ENCODE data around the gene SUCLG2.
"Not testable (repeated sequence)": the region's sequence is repeated elsewhere in the genome, so short reads cannot be mapped to it uniquely, and the experiment has no call there.

Gene SUCLG2

DNA sequence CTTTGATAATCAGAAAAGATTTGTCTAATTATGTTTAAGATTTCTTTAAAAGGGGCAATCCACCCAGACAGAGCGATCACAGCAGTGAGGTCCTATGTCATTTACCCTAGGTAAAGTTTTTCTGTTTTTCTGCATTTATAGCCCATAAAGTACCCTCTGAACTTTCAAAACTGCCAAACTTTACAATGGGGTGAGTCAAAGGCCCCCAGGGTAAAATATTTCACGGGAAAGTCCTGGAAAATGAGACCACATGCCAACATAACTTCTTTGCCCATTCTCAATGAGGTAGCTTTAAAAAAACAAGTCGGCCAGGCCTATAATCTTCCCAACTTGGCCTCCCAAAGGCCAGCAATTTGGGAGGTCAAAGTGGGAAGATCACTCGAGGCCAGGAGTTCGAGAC lies 53.0 kb downstream of the SUCLG2 start:
- no peaks in the 10 kb centered on the region for H3K27me3 ChIP-seq (replicated peaks; ENCODE audit: control insufficient read depth, insufficient read depth, low read length, poor library complexity, severe bottlenecking)
- H3K36me3 ChIP-seq (ENCODE audit: control insufficient read depth, insufficient read depth, low read length), result no peaks in the 10 kb centered on the region
- H3K9me3 ChIP-seq (ENCODE audit: control insufficient read depth, low read length), result no peaks in the 10 kb centered on the region
- no peak for DNase-seq
- no peak overlapping the region for H3K4me3 ChIP-seq (ENCODE audit: insufficient read depth, low read depth, low read length, poor library complexity, severe bottlenecking)
- peak overlapping the region; percentile 12 for H3K27ac ChIP-seq (ENCODE audit: insufficient read depth, low read length, poor library complexity, severe bottlenecking)
- peaks cover 39% of the 10 kb centered on the region for H3K4me1 ChIP-seq (ENCODE audit: control insufficient read depth, insufficient read depth, low read length, poor library complexity, severe bottlenecking)

- DNase-seq, result no peak
- Histone ChIP-seq H3K9me3 (ENCODE audit: control insufficient read depth, low read length) (no peaks in the 10 kb centered on the region), H3K4me1 (ENCODE audit: control insufficient read depth, insufficient read depth, low read length, poor library complexity, severe bottlenecking) (peaks cover 30% of the 10 kb centered on the region), H3K36me3 (ENCODE audit: control insufficient read depth, insufficient read depth, low read length) (no peaks in the 10 kb centered on the region), H3K27ac (ENCODE audit: insufficient read depth, low read length, poor library complexity, severe bottlenecking) (peak overlapping the region; percentile 26), H3K27me3 (replicated peaks; ENCODE audit: control insufficient read depth, insufficient read depth, low read length, poor library complexity, severe bottlenecking) (no peaks in the 10 kb centered on the region), H3K4me3 (ENCODE audit: insufficient read depth, low read depth, low read length, poor library complexity, severe bottlenecking) (no peak overlapping the region)
Measured at GRCh38 chr3:67599821-67600220, 54.6 kb downstream of the SUCLG2 start.

GRCh38 chr3:67598814-67599556 lies 55.4 kb downstream of the SUCLG2 start:
- DNase-seq, result no peak
- H3K4me1 ChIP-seq (ENCODE audit: control insufficient read depth, insufficient read depth, low read length, poor library complexity, severe bottlenecking), result peaks cover 30% of the 10 kb centered on the region
- no peak overlapping the region for H3K27ac ChIP-seq (ENCODE audit: insufficient read depth, low read length, poor library complexity, severe bottlenecking)
- no peaks in the 10 kb centered on the region for H3K36me3 ChIP-seq (ENCODE audit: control insufficient read depth, insufficient read depth, low read length)
- H3K9me3 ChIP-seq (ENCODE audit: control insufficient read depth, low read length), result no peaks in the 10 kb centered on the region
- no peaks in the 10 kb centered on the region for H3K27me3 ChIP-seq (replicated peaks; ENCODE audit: control insufficient read depth, insufficient read depth, low read length, poor library complexity, severe bottlenecking)
- no peak overlapping the region for H3K4me3 ChIP-seq (ENCODE audit: insufficient read depth, low read depth, low read length, poor library complexity, severe bottlenecking)

DNA sequence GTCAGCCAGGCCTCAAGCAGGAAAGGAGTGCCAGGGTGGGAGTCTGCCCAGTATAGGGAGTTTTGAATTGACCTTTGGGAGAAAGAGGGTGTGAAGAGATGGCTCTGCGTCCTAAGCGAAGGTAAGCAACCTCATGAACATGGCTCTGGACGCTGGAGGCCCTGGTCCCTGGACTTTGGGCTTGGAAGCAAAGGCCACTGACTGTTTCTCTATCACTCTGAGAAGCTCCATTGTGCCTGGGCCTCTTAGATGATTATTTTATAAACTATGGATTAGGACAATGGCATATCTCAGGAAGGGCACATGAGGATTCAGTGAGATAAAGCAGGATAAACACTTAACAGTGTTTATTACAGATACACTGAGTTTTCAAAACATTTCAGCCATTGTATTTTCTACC lies 59.0 kb downstream of the SUCLG2 start:
- peaks cover 7% of the 10 kb centered on the region for H3K4me1 ChIP-seq (ENCODE audit: control insufficient read depth, insufficient read depth, low read length, poor library complexity, severe bottlenecking)
- DNase-seq, result no peak
- no peaks in the 10 kb centered on the region for H3K9me3 ChIP-seq (ENCODE audit: control insufficient read depth, low read length)
- H3K4me3 ChIP-seq (ENCODE audit: insufficient read depth, low read depth, low read length, poor library complexity, severe bottlenecking), result no peak overlapping the region
- H3K27me3 ChIP-seq (replicated peaks; ENCODE audit: control insufficient read depth, insufficient read depth, low read length, poor library complexity, severe bottlenecking), result no peaks in the 10 kb centered on the region
- no peak overlapping the region for H3K27ac ChIP-seq (ENCODE audit: insufficient read depth, low read length, poor library complexity, severe bottlenecking)
- H3K36me3 ChIP-seq (ENCODE audit: control insufficient read depth, insufficient read depth, low read length), result no peaks in the 10 kb centered on the region

GRCh38 chr3:67593761-67594234 lies 60.6 kb downstream of the SUCLG2 start:
- H3K36me3 ChIP-seq (ENCODE audit: control insufficient read depth, insufficient read depth, low read length), result no peaks in the 10 kb centered on the region
- no peak for DNase-seq
- no peaks in the 10 kb centered on the region for H3K9me3 ChIP-seq (ENCODE audit: control insufficient read depth, low read length)
- no peaks in the 10 kb centered on the region for H3K27me3 ChIP-seq (replicated peaks; ENCODE audit: control insufficient read depth, insufficient read depth, low read length, poor library complexity, severe bottlenecking)
- no peaks in the 10 kb centered on the region for H3K4me1 ChIP-seq (ENCODE audit: control insufficient read depth, insufficient read depth, low read length, poor library complexity, severe bottlenecking)
- no peak overlapping the region for H3K4me3 ChIP-seq (ENCODE audit: insufficient read depth, low read depth, low read length, poor library complexity, severe bottlenecking)
- H3K27ac ChIP-seq (ENCODE audit: insufficient read depth, low read length, poor library complexity, severe bottlenecking), result no peak overlapping the region

GRCh38 chr3:67592057-67592456 lies 62.4 kb downstream of the SUCLG2 start:
- Histone ChIP-seq H3K36me3 (ENCODE audit: control insufficient read depth, insufficient read depth, low read length) (no peaks in the 10 kb centered on the region), H3K4me1 (ENCODE audit: control insufficient read depth, insufficient read depth, low read length, poor library complexity, severe bottlenecking) (no peaks in the 10 kb centered on the region), H3K9me3 (ENCODE audit: control insufficient read depth, low read length) (no peaks in the 10 kb centered on the region), H3K4me3 (ENCODE audit: insufficient read depth, low read depth, low read length, poor library complexity, severe bottlenecking) (no peak overlapping the region), H3K27me3 (replicated peaks; ENCODE audit: control insufficient read depth, insufficient read depth, low read length, poor library complexity, severe bottlenecking) (no peaks in the 10 kb centered on the region), H3K27ac (ENCODE audit: insufficient read depth, low read length, poor library complexity, severe bottlenecking) (no peak overlapping the region)
- DNase-seq, result no peak

GRCh38 chr3:67587811-67588210 lies 66.6 kb downstream of the SUCLG2 start:
- Histone ChIP-seq H3K27ac (ENCODE audit: insufficient read depth, low read length, poor library complexity, severe bottlenecking) (no peak overlapping the region), H3K36me3 (ENCODE audit: control insufficient read depth, insufficient read depth, low read length) (no peaks in the 10 kb centered on the region), H3K4me1 (ENCODE audit: control insufficient read depth, insufficient read depth, low read length, poor library complexity, severe bottlenecking) (no peaks in the 10 kb centered on the region), H3K4me3 (ENCODE audit: insufficient read depth, low read depth, low read length, poor library complexity, severe bottlenecking) (no peak overlapping the region), H3K27me3 (replicated peaks; ENCODE audit: control insufficient read depth, insufficient read depth, low read length, poor library complexity, severe bottlenecking) (no peaks in the 10 kb centered on the region), H3K9me3 (ENCODE audit: control insufficient read depth, low read length) (no peaks in the 10 kb centered on the region)
- no peak for DNase-seq

DNA sequence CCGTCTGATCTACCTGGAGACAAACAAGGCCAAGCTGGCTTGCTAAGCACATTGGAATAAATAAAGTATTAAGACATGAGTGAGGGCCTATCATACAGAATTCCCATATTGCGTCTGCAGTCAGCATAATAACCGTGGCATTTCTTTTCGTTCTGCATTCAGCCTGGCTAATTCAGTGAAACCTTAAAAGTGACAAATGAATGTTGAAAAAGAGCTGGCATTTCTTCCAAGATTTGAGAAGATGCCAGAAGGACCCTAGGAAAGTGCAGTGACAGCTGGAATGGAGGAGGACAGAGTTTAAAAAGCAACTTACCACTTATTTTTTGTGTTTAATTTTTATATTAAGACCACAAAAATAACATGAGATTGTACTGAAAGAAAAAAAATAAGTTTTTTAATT lies 67.1 kb downstream of the SUCLG2 start:
- H3K9me3 ChIP-seq (ENCODE audit: control insufficient read depth, low read length), result no peaks in the 10 kb centered on the region
- no peak overlapping the region for H3K27ac ChIP-seq (ENCODE audit: insufficient read depth, low read length, poor library complexity, severe bottlenecking)
- H3K4me3 ChIP-seq (ENCODE audit: insufficient read depth, low read depth, low read length, poor library complexity, severe bottlenecking), result no peak overlapping the region
- no peak for DNase-seq
- no peaks in the 10 kb centered on the region for H3K36me3 ChIP-seq (ENCODE audit: control insufficient read depth, insufficient read depth, low read length)
- no peaks in the 10 kb centered on the region for H3K4me1 ChIP-seq (ENCODE audit: control insufficient read depth, insufficient read depth, low read length, poor library complexity, severe bottlenecking)
- H3K27me3 ChIP-seq (replicated peaks; ENCODE audit: control insufficient read depth, insufficient read depth, low read length, poor library complexity, severe bottlenecking), result no peaks in the 10 kb centered on the region

DNA sequence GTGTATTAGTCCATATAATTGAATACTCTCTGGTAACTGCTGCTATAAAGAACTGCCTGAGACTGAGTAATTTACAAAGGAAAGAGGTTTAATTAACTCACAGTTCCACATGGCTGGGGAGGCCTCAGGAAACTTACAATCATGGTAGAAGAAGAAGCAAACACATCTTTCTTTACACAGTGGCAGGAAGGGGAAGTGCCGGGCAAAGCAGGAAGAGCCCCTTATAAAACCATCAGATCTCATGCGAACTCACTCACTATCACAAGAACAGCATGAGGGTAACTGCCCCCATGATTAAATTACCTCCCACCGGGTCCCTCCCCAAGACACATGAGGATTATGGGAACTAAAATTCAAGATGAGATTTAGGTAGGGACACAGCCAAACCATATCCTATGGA lies 69.8 kb downstream of the SUCLG2 start:
- H3K9me3 ChIP-seq (ENCODE audit: control insufficient read depth, low read length); H3K4me3 ChIP-seq (ENCODE audit: insufficient read depth, low read depth, low read length, poor library complexity, severe bottlenecking); H3K27me3 ChIP-seq (replicated peaks; ENCODE audit: control insufficient read depth, insufficient read depth, low read length, poor library complexity, severe bottlenecking); H3K27ac ChIP-seq (ENCODE audit: insufficient read depth, low read length, poor library complexity, severe bottlenecking); H3K4me1 ChIP-seq (ENCODE audit: control insufficient read depth, insufficient read depth, low read length, poor library complexity, severe bottlenecking); H3K36me3 ChIP-seq (ENCODE audit: control insufficient read depth, insufficient read depth, low read length); DNase-seq: not testable (repeated sequence)

DNA sequence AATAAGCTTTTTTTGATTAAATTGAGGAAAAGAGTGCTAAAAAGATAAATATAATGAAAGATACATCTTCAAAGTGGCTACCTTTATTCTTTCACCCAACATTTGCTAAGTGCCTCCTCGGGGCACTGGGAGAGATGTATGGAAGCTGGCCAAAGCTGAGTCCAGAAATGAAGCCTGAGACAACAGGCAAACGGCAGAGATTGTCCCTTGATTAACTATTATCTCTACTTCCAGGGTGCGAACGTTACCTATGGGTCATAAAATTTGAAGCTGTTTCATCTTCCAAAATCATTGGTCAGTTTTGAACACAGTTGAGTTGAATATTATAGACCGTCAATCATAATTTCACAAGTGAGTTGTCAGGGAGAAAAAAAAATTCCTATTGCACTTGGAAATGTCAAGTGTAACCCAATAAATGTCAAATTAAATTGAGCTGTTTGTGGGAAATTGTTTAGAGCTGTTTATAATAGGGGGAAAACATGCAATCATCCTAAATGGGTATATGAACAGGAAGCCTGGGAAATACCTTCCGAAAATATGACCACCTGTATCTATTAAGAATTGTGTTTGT lies 73.9 kb downstream of the SUCLG2 start:
- H3K27ac ChIP-seq (ENCODE audit: insufficient read depth, low read length, poor library complexity, severe bottlenecking), result no peak overlapping the region
- H3K27me3 ChIP-seq (replicated peaks; ENCODE audit: control insufficient read depth, insufficient read depth, low read length, poor library complexity, severe bottlenecking), result no peaks in the 10 kb centered on the region
- no peaks in the 10 kb centered on the region for H3K4me1 ChIP-seq (ENCODE audit: control insufficient read depth, insufficient read depth, low read length, poor library complexity, severe bottlenecking)
- H3K4me3 ChIP-seq (ENCODE audit: insufficient read depth, low read depth, low read length, poor library complexity, severe bottlenecking), result no peak overlapping the region
- no peaks in the 10 kb centered on the region for H3K9me3 ChIP-seq (ENCODE audit: control insufficient read depth, low read length)
- no peak for DNase-seq
- H3K36me3 ChIP-seq (ENCODE audit: control insufficient read depth, insufficient read depth, low read length), result no peaks in the 10 kb centered on the region
